Measurements from ENCODE around the gene WAPL.

DNA sequence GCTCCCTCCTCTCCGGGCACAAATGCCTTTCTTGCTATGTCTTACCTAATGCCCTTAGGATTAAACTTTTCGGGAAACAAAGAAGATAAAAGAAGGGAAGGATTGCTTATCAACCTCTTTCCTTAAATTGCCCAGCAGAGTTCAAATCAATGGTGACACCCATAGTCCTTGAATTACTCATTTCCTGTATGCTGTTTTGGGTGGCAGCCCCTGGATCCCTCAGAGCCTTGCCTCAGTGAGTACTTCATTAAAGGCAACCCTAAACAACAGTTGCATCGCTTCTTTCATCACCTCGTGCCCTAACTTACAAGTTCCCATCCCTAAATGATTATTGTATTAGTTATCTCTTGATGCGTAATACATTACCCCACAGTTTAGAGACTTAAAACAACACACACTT is 31.6 kb upstream of the WAPL start:
- TF ChIP-seq, protein P1, sequence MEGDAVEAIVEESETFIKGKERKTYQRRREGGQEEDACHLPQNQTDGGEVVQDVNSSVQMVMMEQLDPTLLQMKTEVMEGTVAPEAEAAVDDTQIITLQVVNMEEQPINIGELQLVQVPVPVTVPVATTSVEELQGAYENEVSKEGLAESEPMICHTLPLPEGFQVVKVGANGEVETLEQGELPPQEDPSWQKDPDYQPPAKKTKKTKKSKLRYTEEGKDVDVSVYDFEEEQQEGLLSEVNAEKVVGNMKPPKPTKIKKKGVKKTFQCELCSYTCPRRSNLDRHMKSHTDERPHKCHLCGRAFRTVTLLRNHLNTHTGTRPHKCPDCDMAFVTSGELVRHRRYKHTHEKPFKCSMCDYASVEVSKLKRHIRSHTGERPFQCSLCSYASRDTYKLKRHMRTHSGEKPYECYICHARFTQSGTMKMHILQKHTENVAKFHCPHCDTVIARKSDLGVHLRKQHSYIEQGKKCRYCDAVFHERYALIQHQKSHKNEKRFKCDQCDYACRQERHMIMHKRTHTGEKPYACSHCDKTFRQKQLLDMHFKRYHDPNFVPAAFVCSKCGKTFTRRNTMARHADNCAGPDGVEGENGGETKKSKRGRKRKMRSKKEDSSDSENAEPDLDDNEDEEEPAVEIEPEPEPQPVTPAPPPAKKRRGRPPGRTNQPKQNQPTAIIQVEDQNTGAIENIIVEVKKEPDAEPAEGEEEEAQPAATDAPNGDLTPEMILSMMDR (IDR thresholded peaks at IDR 0.05) = no peak
- no peak for TF ChIP-seq POLR2A (IDR thresholded peaks at IDR 0.05)
